NT2/D1 (cell line): Measurements from ENCODE around the gene MS4A7.

Experiments
- SUZ12 ChIP-seq: IDR thresholded peaks from 2 replicates; pipeline ENCODE4 v1.6.1; 2011; ENCODE audit not compliant: insufficient read length, insufficient read depth; ENCODE audit errors: extremely low read depth
- YY1 ChIP-seq: IDR thresholded peaks from 2 replicates; pipeline ENCODE4 v1.6.1; 2011; ENCODE audit not compliant: insufficient read length, insufficient read depth
- ZNF274 ChIP-seq: IDR thresholded peaks from 2 replicates; pipeline ENCODE4 v1.6.1; 2011; ENCODE audit warnings: mild to moderate bottlenecking, low read depth, low read length

- TF ChIP-seq SUZ12 (no peak), YY1 (no peak), ZNF274 (no peak)
Measured at GRCh38 chr11:60429272-60429671, 50.9 kb downstream of the MS4A7 start, which contains the start of gene MS4A5.
